Activated B cell treated with CpG ODN at 0.5 μM for 24 hours (primary cell): ENCODE data around the gene TRIM38. TPM values are rescaled to one million over a fixed set of nuclear protein-coding genes. Genes with fewer than 3 reads are reported as not detected.

Experiments
- ATAC-seq: fragments of 200-7000 bp; cut with Tn5 transposase; one replicate; pipeline ENCODE4 v1.10.0; 2021; ENCODE audit warnings: low read depth, mild to moderate bottlenecking, moderate library complexity
- CTCF ChIA-PET: fragments of 350-600 bp; sonication (Branson Sonifier 250); formaldehyde crosslinking; loops from one replicate; lab custom pipeline; 2021; ENCODE audit warnings: antibody characterized with exemption; lab: Charles Lee
- POLR2A ChIA-PET: fragments of 350-600 bp; sonication (Branson Sonifier 250); formaldehyde crosslinking; loops from one replicate; lab custom pipeline; 2021; ENCODE audit warnings: antibody characterized with exemption; lab: Charles Lee
- DNase-seq: peaks from one replicate; pipeline ENCODE4 v3.0.0; 2022
- H3K27ac Mint-ChIP-seq: one replicate; pipeline ENCODE4 v1.8.0; 2020; ENCODE audit warnings: mixed read lengths
- H3K27me3 Mint-ChIP-seq: one replicate; pipeline ENCODE4 v1.8.0; 2021; ENCODE audit warnings: mixed read lengths
- H3K36me3 Mint-ChIP-seq: one replicate; pipeline ENCODE4 v1.8.0; 2021; ENCODE audit warnings: low read depth, mixed read lengths
- H3K4me1 Mint-ChIP-seq: one replicate; pipeline ENCODE4 v1.8.0; 2021; ENCODE audit warnings: mixed read lengths
- H3K4me3 Mint-ChIP-seq: one replicate; pipeline ENCODE4 v1.8.0; 2020; ENCODE audit warnings: mild to moderate bottlenecking, mixed read lengths
- H3K9me3 Mint-ChIP-seq: one replicate; pipeline ENCODE4 v1.8.0; 2020; ENCODE audit warnings: mixed read lengths
- CTCF ChIP-seq: fragments of 200-600 bp; IDR thresholded peaks from one replicate; pipeline ENCODE4 v1.8.0; 2022; ENCODE audit warnings: antibody characterized with exemption, mild to moderate bottlenecking
- intact Hi-C: fragments of 100-400 bp; cut with micrococcal nuclease; formaldehyde crosslinking; loops from one replicate; pipeline ENCODE4 v1.15.1; 2024
- total RNA-seq: library from RNA; stranded (reverse); gene quantifications from 2 replicates; pipeline ENCODE4 v1.2.3, GENCODE V29; 2022

The TRIM38 gene
- total RNA-seq, 1 donor from 2014 or later, result 36.8 TPM

- Mint-ChIP-seq H3K4me3 (no peak overlapping the region), H3K36me3 (no peaks in the 10 kb centered on the region), H3K9me3 (peaks cover 5% of the 10 kb centered on the region), H3K27ac (no peak overlapping the region), H3K27me3 (no peaks in the 10 kb centered on the region), H3K4me1 (peaks cover 16% of the 10 kb centered on the region)
- DNase-seq, result no peak
- ATAC-seq, result no peak
- ChIA-PET POLR2A (no interaction called here), CTCF (no interaction called here)
- intact Hi-C loops, result no loop called here
- no peak for TF ChIP-seq CTCF
Observed at GRCh38 chr6:25949695-25950094, 12.9 kb upstream of the TRIM38 start.

GRCh38 chr6:25950297-25950696 lies 12.3 kb upstream of the TRIM38 start:
- no peak overlapping the region for H3K4me3 Mint-ChIP-seq
- intact Hi-C loops, result no loop called here
- ATAC-seq (no peak), DNase-seq (no peak)
- H3K9me3 Mint-ChIP-seq, result peaks cover 5% of the 10 kb centered on the region
- H3K27me3 Mint-ChIP-seq, result no peaks in the 10 kb centered on the region
- POLR2A ChIA-PET, result no interaction called here
- no peak for TF ChIP-seq CTCF
- H3K36me3 Mint-ChIP-seq, result no peaks in the 10 kb centered on the region
- peaks cover 14% of the 10 kb centered on the region for H3K4me1 Mint-ChIP-seq
- no peak overlapping the region for H3K27ac Mint-ChIP-seq
- CTCF ChIA-PET, result no interaction called here

- Mint-ChIP-seq H3K4me1 (peaks cover 8% of the 10 kb centered on the region), H3K36me3 (no peaks in the 10 kb centered on the region), H3K4me3 (no peak overlapping the region), H3K27ac (no peak overlapping the region), H3K27me3 (no peaks in the 10 kb centered on the region), H3K9me3 (no peaks in the 10 kb centered on the region)
- ChIA-PET CTCF (no interaction called here), POLR2A (no interaction called here)
- ATAC-seq (no peak), DNase-seq (no peak)
- no peak for TF ChIP-seq CTCF
- intact Hi-C loops, result no loop called here
Observed at GRCh38 chr6:25951296-25952032, 11.1 kb upstream of the TRIM38 start.

GRCh38 chr6:25952535-25952934 lies 10.1 kb upstream of the TRIM38 start:
- Mint-ChIP-seq H3K4me3 (no peak overlapping the region), H3K27ac (no peak overlapping the region), H3K4me1 (no peaks in the 10 kb centered on the region), H3K36me3 (no peaks in the 10 kb centered on the region), H3K9me3 (no peaks in the 10 kb centered on the region), H3K27me3 (no peaks in the 10 kb centered on the region)
- ATAC-seq, result no peak
- no peak for DNase-seq
- no peak for TF ChIP-seq CTCF
- intact Hi-C loops, result no loop called here
- POLR2A ChIA-PET, result no interaction called here
- CTCF ChIA-PET, result no interaction called here

- POLR2A ChIA-PET, result no interaction called here
Observed at GRCh38 chr6:25953733-25954132, 8.9 kb upstream of the TRIM38 start.

More at GRCh38 chr6:25953733-25954132, 8.9 kb upstream of the TRIM38 start:
- no peak overlapping the region for H3K4me3 Mint-ChIP-seq
- peaks cover 8% of the 10 kb centered on the region for H3K4me1 Mint-ChIP-seq
- H3K9me3 Mint-ChIP-seq, result no peaks in the 10 kb centered on the region
- H3K27ac Mint-ChIP-seq, result no peak overlapping the region
- no peaks in the 10 kb centered on the region for H3K36me3 Mint-ChIP-seq
- CTCF ChIA-PET, result no interaction called here
- no peak for ATAC-seq
- TF ChIP-seq CTCF, result no peak
- DNase-seq, result no peak
- intact Hi-C loops, result no loop called here
- no peaks in the 10 kb centered on the region for H3K27me3 Mint-ChIP-seq
